ENCODE data around the gene TMIE. TPM values are rescaled to one million over a fixed set of nuclear protein-coding genes. Genes with fewer than 3 reads are reported as not detected.

Gene TMIE
- polyA plus RNA-seq, 1 donor from 2014 or later, result not detected

- Histone ChIP-seq H3K27me3 (ENCODE audit: insufficient read depth, low read depth, low read length) (no peaks in the 10 kb centered on the region), H3K9me2 (ENCODE audit: insufficient read depth, low read length) (no peaks in the 10 kb centered on the region), H3K4me3 (ENCODE audit: low read length) (no peak overlapping the region), H4K20me1 (ENCODE audit: insufficient read depth) (no peaks in the 10 kb centered on the region), H3F3A (ENCODE audit: insufficient read depth, low read length, poor library complexity, severe bottlenecking) (no peaks in the 10 kb centered on the region), H3K79me2 (replicated peaks; ENCODE audit: insufficient read depth, low read length) (no peaks in the 10 kb centered on the region), H2AFZ (ENCODE audit: low read depth, low read length) (no peak overlapping the region), H3K36me3 (ENCODE audit: insufficient read depth, low read length) (no peaks in the 10 kb centered on the region), H3K4me2 (ENCODE audit: low read length) (no peak overlapping the region), H3K9ac (ENCODE audit: low read length) (no peak overlapping the region), H3K9me3 (ENCODE audit: low read length) (no peaks in the 10 kb centered on the region), H3K27ac (ENCODE audit: low read length) (no peak overlapping the region)
- no peak for TF ChIP-seq RAD21 (conservative IDR thresholded peaks at IDR 0.05)
- no peak for TF ChIP-seq CTCF (IDR thresholded peaks at IDR 0.05; ENCODE audit: poor library complexity, severe bottlenecking)
- TF ChIP-seq REST (IDR thresholded peaks at IDR 0.05; ENCODE audit: borderline replicate concordance), result no peak
- no peak for TF ChIP-seq TAF1 (IDR thresholded peaks at IDR 0.05; ENCODE audit: low read depth)
Observed at GRCh38 chr3:46756642-46757041, 55.5 kb downstream of the TMIE start.

- H4K20me1 ChIP-seq (ENCODE audit: insufficient read depth), result no peaks in the 10 kb centered on the region
- H3K4me2 ChIP-seq (ENCODE audit: low read length), result no peak overlapping the region
- no peaks in the 10 kb centered on the region for H3K9me3 ChIP-seq (ENCODE audit: low read length)
- no peaks in the 10 kb centered on the region for H3K36me3 ChIP-seq (ENCODE audit: insufficient read depth, low read length)
- no peak for TF ChIP-seq POLR2AphosphoS5 (IDR thresholded peaks at IDR 0.05)
- H3K4me3 ChIP-seq (ENCODE audit: low read length), result no peak overlapping the region
- no peaks in the 10 kb centered on the region for H3K27me3 ChIP-seq (ENCODE audit: insufficient read depth, low read depth, low read length)
- no peak overlapping the region for H3K27ac ChIP-seq (ENCODE audit: low read length)
- H3K9me2 ChIP-seq (ENCODE audit: insufficient read depth, low read length), result no peaks in the 10 kb centered on the region
- no peak overlapping the region for H3K9ac ChIP-seq (ENCODE audit: low read length)
- no peaks in the 10 kb centered on the region for H3K79me2 ChIP-seq (replicated peaks; ENCODE audit: insufficient read depth, low read length)
- no peak overlapping the region for H2AFZ ChIP-seq (ENCODE audit: low read depth, low read length)
- no peaks in the 10 kb centered on the region for H3F3A ChIP-seq (ENCODE audit: insufficient read depth, low read length, poor library complexity, severe bottlenecking)
Observed at GRCh38 chr3:46759239-46760167, 58.3 kb downstream of the TMIE start.

Small RNAs within 50 kb of the gene (small RNA-seq; reads per million reads assigned to genes)
- 0 reads per million in 3 experiments for gene PRSS45

Other genes starting within 250 kb of the TMIE start
- not detected in 2 replicates for gene LTF, start 236.5 kb upstream of the TMIE start, polyA plus RNA-seq
- not detected in 2 replicates for gene RTP3, start 203.4 kb upstream of the TMIE start, polyA plus RNA-seq
- gene LRRC2, start 135.1 kb upstream of the TMIE start, polyA plus RNA-seq, result not detected in 2 replicates
- gene FAM240A, start 88.9 kb upstream of the TMIE start, polyA plus RNA-seq, result not detected in 2 replicates
- 0.11 and 0.52 TPM in 2 replicates for gene ALS2CL, start 7.7 kb upstream of the TMIE start, polyA plus RNA-seq
- gene PRSS50, start 16.5 kb downstream of the TMIE start, polyA plus RNA-seq, result not detected in 2 replicates
- gene MYL3, start 162.1 kb downstream of the TMIE start, polyA plus RNA-seq, result 2.1 TPM in 1 of 2 replicates, not detected in the other
- gene PTH1R, start 176.3 kb downstream of the TMIE start, polyA plus RNA-seq, result not detected in 2 replicates